HAP-1 (cell line): Measurements from ENCODE around the gene SLC38A8.

Source experiments
- DNase-seq, 2 experiments: peaks; one replicate each; pipeline ENCODE4 v3.0.0-alpha.2; 2016 to 2020; ENCODE audit warnings: low spot score in 2 of 2
- H3K27me3 ChIP-seq: fragments of 250-450 bp; sonication (Bioruptor Pico); 2 replicates; pipeline ENCODE4 v1.5.1; 2020; ENCODE audit warnings: low read depth, mild to moderate bottlenecking, moderate library complexity
- H3K36me3 ChIP-seq: fragments of 250-450 bp; sonication (Bioruptor Pico); replicated peaks from 2 replicates; pipeline ENCODE4 v1.5.1; 2020; ENCODE audit warnings: mild to moderate bottlenecking
- H3K4me1 ChIP-seq: fragments of 250-450 bp; sonication (Bioruptor Pico); 2 replicates; pipeline ENCODE4 v1.5.1; 2020; ENCODE audit warnings: mild to moderate bottlenecking
- H3K4me3 ChIP-seq: fragments of 250-450 bp; sonication (Bioruptor Pico); 2 replicates; pipeline ENCODE4 v1.5.1; 2020; ENCODE audit warnings: mild to moderate bottlenecking, moderate library complexity
- H3K9me3 ChIP-seq: fragments of 250-450 bp; sonication (Bioruptor Pico); 2 replicates; pipeline ENCODE4 v1.5.1; 2020; ENCODE audit warnings: mild to moderate bottlenecking, moderate library complexity
- in situ Hi-C: fragments of 300-500 bp; cut with MboI; formaldehyde crosslinking; loops from 3 replicates; pipeline ENCODE4 v1.14.3; 2020; ENCODE audit warnings: low sequenced_read_pairs, inconsistent platforms, mixed read lengths

Gene SLC38A8

DNA sequence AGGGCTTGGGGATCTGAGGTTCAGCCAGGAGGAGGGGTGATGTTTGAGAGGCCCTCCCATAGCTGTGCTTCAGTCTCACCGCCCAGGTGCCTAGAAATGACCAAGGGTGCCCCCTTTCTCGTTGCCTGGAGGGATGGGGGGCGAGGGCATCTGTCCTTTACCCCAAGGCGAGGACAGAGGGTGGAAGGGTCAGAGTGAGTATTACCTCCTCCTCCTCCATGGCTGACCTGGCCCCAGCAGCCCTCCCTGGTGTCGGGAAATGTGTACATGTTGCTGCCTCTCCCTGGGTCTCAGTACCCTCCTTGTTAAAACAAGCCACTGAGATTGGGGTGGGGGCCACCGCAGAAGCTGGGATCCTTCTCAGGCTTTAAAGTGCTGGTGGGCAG lies 72.2 kb downstream of the SLC38A8 start:
- H3K27me3 ChIP-seq, result no peaks in the 10 kb centered on the region
- no peak for DNase-seq
- H3K9me3 ChIP-seq, result no peaks in the 10 kb centered on the region
- no peaks in the 10 kb centered on the region for H3K36me3 ChIP-seq
- in situ Hi-C loops, result loop anchor here (10.0 kb wide), 1 partner anchor 74 kb away; the partner anchor contains the start of gene SLC38A8
- H3K4me1 ChIP-seq, result no peaks in the 10 kb centered on the region
- H3K4me3 ChIP-seq, result no peak overlapping the region

- Histone ChIP-seq H3K4me1 (no peaks in the 10 kb centered on the region), H3K27me3 (no peaks in the 10 kb centered on the region), H3K9me3 (no peaks in the 10 kb centered on the region), H3K36me3 (no peaks in the 10 kb centered on the region), H3K4me3 (no peak overlapping the region)
- in situ Hi-C loops, result loop anchor here (10.0 kb wide), 2 partner anchors 75 to 515 kb away; partner anchors contain the start of gene SLC38A8
- DNase-seq, result no peak
These were observed 72.7 kb downstream of the SLC38A8 start for GRCh38 chr16:83969771-83970429.

DNA sequence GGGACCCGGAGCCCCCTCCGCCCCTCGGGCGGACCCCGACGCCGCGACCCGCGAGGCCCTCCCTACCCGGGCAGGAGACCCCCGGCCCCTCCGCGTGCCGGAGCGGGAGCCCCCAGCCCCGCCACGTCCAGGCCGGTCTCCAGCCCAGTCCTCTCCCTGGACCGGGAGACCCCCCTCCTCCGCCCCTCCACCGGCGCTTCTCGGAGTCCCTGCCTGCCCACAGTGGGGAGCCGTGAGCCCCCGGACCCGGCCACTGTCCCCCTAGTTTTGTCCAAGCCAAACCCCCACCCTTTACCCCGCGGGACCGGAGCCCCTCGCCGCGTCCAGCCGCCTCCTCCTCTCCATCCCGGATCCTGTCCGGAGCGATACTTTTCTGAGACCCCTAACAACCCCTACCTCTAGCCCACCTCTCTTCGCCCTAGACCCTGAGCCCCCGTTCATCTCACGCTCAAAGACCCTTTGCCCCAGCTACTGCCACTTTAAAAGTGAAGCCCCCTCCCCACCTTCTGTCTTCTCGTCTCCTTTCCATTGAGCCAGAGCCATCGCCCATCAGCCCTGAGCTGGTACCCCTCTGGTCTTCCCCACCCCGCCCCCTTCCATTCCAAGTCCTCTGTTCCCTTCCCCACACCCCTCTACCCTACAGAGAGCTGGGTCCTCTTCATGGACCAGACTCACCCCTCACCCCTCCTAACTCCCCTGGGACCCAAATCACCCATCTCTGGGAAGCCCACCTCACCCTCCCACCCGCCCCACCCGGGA lies 73.5 kb downstream of the SLC38A8 start:
- peak overlapping the region; percentile 6; the same call in 1 of the 2 replicates for H3K4me3 ChIP-seq
- no peak for DNase-seq
- in situ Hi-C loops, result loop anchor here (10.0 kb wide), 1 partner anchor 516 kb away; no protein-coding TSS in a partner anchor

GRCh38 chr16:83968306-83968851 lies 74.2 kb downstream of the SLC38A8 start:
- DNase-seq, result no peak
- Histone ChIP-seq H3K9me3 (no peaks in the 10 kb centered on the region), H3K36me3 (no peaks in the 10 kb centered on the region; the same call in 1 of the 2 replicates), H3K27me3 (no peaks in the 10 kb centered on the region), H3K4me3 (peak overlapping the region; percentile 16), H3K4me1 (no peaks in the 10 kb centered on the region)
- in situ Hi-C loops, result loop anchor here (10.0 kb wide), 1 partner anchor 516 kb away; no protein-coding TSS in a partner anchor

More for the DNA sequence above, 73.5 kb downstream of the SLC38A8 start:
- no peaks in the 10 kb centered on the region for H3K27me3 ChIP-seq
- H3K9me3 ChIP-seq, result no peaks in the 10 kb centered on the region
- H3K4me1 ChIP-seq, result no peaks in the 10 kb centered on the region
- no peaks in the 10 kb centered on the region for H3K36me3 ChIP-seq

GRCh38 chr16:83967838-83968305 lies 74.7 kb downstream of the SLC38A8 start, which contains the start of gene NECAB2:
Gene NECAB2 (plus strand): TSS chr16:83968244. CDS start chr16:83968649, 405 bp downstream.
- no peaks in the 10 kb centered on the region for H3K4me1 ChIP-seq
- no peaks in the 10 kb centered on the region; the same call in 1 of the 2 replicates for H3K36me3 ChIP-seq
- peak in 1 of 2 experiments; percentile 76 for DNase-seq
- peak within 1 kb of the TSS; percentile 16 for H3K4me3 ChIP-seq
- in situ Hi-C loops, result loop anchor here (10.0 kb wide), 1 partner anchor 517 kb away; no protein-coding TSS in a partner anchor
- no peaks in the 10 kb centered on the region for H3K9me3 ChIP-seq
- no peaks in the 10 kb centered on the region for H3K27me3 ChIP-seq

DNA sequence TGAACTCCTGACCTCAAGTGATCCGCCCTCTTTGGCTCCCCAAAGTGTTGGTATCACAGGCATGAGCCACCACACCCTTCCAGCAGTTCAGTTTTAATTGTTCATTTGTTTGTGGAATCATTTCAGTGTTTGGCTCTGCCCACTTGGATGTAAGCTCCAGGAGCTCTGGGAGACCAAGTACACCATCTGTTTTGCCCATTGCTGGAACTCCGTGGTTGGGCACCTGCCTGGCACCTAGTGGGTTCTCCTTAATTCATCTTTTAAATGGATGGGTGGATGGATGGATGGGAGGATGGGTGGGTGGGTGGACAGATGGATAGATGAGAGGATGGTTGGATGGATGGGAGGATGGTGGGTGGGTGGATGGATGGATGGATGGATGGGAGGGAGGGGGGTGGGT lies 75.5 kb downstream of the SLC38A8 start:
- no peak for DNase-seq
- Histone ChIP-seq H3K4me3 (no peak overlapping the region), H3K36me3 (no peaks in the 10 kb centered on the region; the same call in 1 of the 2 replicates), H3K4me1 (no peaks in the 10 kb centered on the region), H3K27me3 (no peaks in the 10 kb centered on the region), H3K9me3 (no peaks in the 10 kb centered on the region)
- in situ Hi-C loops, result loop anchor here (10.0 kb wide), 1 partner anchor 518 kb away; no protein-coding TSS in a partner anchor

- Histone ChIP-seq H3K4me1 (no peaks in the 10 kb centered on the region), H3K27me3 (no peaks in the 10 kb centered on the region), H3K36me3 (no peaks in the 10 kb centered on the region; the same call in 1 of the 2 replicates), H3K4me3 (no peak overlapping the region), H3K9me3 (no peaks in the 10 kb centered on the region)
- DNase-seq, result no peak
- in situ Hi-C loops, result loop anchor here (10.0 kb wide), 1 partner anchor 519 kb away; no protein-coding TSS in a partner anchor
These were observed 76.4 kb downstream of the SLC38A8 start for GRCh38 chr16:83966153-83966696.

DNA sequence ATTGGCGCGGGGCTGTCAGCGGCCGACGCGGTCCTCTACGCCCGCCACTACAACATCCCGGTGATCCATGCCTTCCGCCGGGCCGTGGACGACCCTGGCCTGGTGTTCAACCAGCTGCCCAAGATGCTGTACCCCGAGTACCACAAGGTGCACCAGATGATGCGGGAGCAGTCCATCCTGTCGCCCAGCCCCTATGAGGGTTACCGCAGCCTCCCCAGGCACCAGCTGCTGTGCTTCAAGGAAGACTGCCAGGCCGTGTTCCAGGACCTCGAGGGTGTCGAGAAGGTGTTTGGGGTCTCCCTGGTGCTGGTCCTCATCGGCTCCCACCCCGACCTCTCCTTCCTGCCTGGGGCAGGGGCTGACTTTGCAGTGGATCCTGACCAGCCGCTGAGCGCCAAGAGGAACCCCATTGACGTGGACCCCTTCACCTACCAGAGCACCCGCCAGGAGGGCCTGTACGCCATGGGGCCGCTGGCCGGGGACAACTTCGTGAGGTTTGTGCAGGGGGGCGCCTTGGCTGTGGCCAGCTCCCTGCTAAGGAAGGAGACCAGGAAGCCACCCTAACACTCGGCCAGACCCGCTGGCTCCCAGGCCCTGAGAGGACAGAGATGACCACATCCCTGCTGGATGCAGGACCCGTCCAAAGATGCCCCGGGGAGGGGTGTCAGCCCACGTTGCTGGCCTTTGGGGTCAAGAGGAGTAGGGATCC lies 77.0 kb downstream of the SLC38A8 start:
- H3K4me1 ChIP-seq, result no peaks in the 10 kb centered on the region
- no peaks in the 10 kb centered on the region; the same call in 1 of the 2 replicates for H3K36me3 ChIP-seq
- no peaks in the 10 kb centered on the region for H3K9me3 ChIP-seq
- in situ Hi-C loops, result loop anchor here (10.0 kb wide), 1 partner anchor 519 kb away; no protein-coding TSS in a partner anchor
- no peaks in the 10 kb centered on the region for H3K27me3 ChIP-seq
- no peak for DNase-seq
- no peak overlapping the region for H3K4me3 ChIP-seq

GRCh38 chr16:83964684-83965443 lies 77.7 kb downstream of the SLC38A8 start:
- in situ Hi-C loops, result loop anchor here (10.0 kb wide), 1 partner anchor 520 kb away; no protein-coding TSS in a partner anchor
- no peak overlapping the region for H3K4me3 ChIP-seq

DNA sequence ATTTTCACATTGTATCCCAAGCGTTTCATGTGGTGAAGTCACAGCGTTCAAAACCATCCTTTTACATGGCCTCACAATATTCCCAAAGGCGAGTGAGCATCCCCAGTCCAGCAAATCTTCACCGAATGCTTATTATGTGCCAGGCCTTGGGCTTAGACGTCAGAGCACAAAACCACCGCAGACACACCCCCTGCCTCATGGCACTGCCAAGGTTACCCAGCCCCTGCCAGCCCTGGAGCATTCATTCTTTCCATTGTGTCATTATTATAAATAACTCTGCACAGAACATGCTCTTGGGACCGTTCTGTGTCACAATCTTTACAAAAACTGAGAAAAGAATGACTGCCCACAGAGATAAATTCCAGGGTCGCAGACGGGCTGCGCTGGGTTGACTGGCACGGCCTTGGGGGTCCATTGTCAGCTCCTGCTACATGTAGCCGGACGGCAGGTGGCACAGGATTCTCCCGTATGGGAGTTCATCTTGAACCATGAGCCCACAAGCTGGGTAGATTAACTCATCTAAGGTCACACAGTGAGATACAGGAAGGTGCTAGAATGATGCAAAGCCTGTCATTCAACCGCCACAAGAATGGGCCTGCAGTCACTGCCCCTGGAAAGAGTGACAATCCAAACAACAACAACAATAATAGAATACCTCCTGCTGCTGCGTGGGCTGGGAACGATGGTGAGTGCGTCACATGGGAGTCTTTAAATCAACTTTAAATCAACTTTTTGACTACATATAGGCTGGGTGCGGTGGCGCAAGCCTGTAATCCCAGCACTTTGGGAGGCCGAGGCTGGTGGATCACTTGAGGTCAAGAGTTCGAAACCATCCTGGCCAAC lies 79.1 kb downstream of the SLC38A8 start:
- in situ Hi-C loops, result loop anchor here (10.0 kb wide), 1 partner anchor 521 kb away; no protein-coding TSS in a partner anchor
- no peak for DNase-seq
- Histone ChIP-seq H3K4me3 (no peak overlapping the region), H3K36me3 (peaks cover 9% of the 10 kb centered on the region), H3K27me3 (no peaks in the 10 kb centered on the region), H3K4me1 (no peaks in the 10 kb centered on the region), H3K9me3 (no peaks in the 10 kb centered on the region)

More at GRCh38 chr16:83964684-83965443, 77.7 kb downstream of the SLC38A8 start:
- no peak for DNase-seq
- peaks cover 2% of the 10 kb centered on the region; the same call in 1 of the 2 replicates for H3K36me3 ChIP-seq
- H3K27me3 ChIP-seq, result no peaks in the 10 kb centered on the region
- H3K4me1 ChIP-seq, result no peaks in the 10 kb centered on the region
- no peaks in the 10 kb centered on the region for H3K9me3 ChIP-seq

GRCh38 chr16:83961591-83961990 lies 81.0 kb downstream of the SLC38A8 start:
- Histone ChIP-seq H3K9me3 (no peaks in the 10 kb centered on the region), H3K27me3 (no peaks in the 10 kb centered on the region), H3K4me3 (no peak overlapping the region), H3K4me1 (no peaks in the 10 kb centered on the region), H3K36me3 (peaks cover 13% of the 10 kb centered on the region)
- no peak for DNase-seq
- in situ Hi-C loops, result loop anchor here (10.0 kb wide), 1 partner anchor 523 kb away; no protein-coding TSS in a partner anchor
